Measurements from ENCODE around the gene NTN1. TPM values are rescaled to one million over a fixed set of nuclear protein-coding genes. Genes with fewer than 3 reads are reported as not detected.
"Not testable (repeated sequence)": the region's sequence is repeated elsewhere in the genome, so short reads cannot be mapped to it uniquely, and the experiment has no call there.

Gene NTN1
- polyA plus RNA-seq (2012; ENCODE audit: low read depth, missing spikeins) = 1.1 TPM

DNA sequence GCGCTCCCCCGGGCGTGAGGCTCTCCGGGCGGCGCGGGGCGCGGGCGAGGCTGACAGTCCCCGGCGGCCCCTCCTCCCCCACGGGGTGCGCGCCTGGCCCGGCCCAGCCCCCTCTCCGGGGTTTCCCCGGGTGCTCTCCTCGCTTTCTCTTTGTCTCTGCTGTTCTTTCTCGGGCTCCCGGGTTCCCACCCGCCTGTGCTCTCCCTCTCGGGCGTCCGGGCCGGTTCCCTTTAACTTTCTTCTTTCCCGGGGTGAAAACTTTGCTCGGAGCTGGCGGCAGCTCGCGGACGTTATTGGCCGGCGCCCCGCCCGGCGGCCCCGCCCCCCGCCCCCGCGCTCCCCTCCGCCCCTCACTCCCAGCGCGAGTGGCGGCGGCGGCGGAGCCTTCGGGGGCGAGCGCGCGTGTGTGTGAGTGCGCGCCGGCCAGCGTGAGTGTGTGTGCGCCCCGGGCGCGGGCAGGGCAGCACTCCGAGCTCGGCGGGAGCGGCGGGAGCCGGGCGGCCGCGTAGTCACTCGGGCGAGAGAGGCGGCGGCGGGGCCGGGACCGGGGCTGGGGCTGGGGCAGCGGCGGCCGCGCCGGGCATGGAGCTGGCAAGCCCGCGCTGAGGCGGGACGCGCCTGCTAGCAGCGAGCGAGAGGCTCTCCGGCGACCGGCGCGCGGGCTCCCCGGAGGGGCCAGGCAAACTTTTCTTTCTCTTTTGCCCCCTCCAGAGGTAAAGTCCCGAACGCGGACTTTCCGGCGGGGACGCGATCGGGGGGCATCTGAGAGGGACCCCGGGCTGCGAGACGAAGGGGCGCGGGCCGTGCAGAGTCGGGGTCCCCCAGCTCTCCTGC lies at the start of gene NTN1:
TSS of gene NTN1 (plus strand) at position 353 of the 834 bp plus-strand sequence. CDS start 864 bp downstream, outside the sequence.
- peak; percentile 83 for DNase-seq (ENCODE audit: insufficient read length, low spot score)
- FAIRE-seq = peak; percentile 51
- no peak for TF ChIP-seq POLR2A (IDR thresholded peaks at IDR 0.05; ENCODE audit: low read depth, low read length)
- TF ChIP-seq PAX5 (IDR thresholded peaks at IDR 0.05; ENCODE audit: insufficient read depth, low read length, severe bottlenecking) = no peak
- TF ChIP-seq SPI1 (IDR thresholded peaks at IDR 0.05; ENCODE audit: low read depth, low read length) = no peak
- no peak for TF ChIP-seq POLR2AphosphoS5 (IDR thresholded peaks at IDR 0.05; ENCODE audit: low read depth, low read length)
- TF ChIP-seq POU2F2 (IDR thresholded peaks at IDR 0.05; ENCODE audit: low read depth, low read length) = no peak

DNA sequence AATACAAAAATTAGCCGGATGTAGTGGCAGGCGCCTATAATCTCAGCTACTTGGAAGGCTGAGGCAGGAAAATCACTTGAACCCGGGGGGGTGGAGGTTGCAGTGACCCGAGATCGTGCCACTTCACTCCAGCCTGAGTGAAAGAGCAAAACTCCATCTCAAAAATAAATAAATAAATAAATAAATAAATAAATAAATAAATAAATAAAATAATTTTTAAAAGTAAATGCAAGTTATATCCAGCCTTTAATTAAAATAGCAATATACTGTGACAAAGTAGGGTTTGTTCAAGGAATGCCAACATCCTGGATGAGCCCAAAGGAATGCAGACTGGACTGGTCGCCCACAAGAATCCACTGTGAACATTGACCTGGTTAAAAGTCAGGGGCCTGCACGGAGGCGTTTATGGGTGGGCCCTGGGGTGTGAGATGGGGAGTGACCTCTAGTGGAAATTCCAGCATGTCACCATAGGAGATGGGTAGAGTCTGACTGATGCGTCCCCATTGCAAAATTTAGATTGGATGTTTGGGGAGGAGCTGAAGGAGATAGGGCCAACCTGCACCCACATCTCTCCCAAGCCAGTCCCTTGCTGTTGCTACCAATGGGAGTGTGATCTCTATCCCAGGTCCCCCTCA lies 46.1 kb upstream of the NTN1 start:
- FAIRE-seq (no peak), DNase-seq (ENCODE audit: insufficient read length, low spot score) (no peak)
- TF ChIP-seq PAX5 (IDR thresholded peaks at IDR 0.05; ENCODE audit: insufficient read depth, low read length, severe bottlenecking) = no peak
- no peak for TF ChIP-seq TAF1 (IDR thresholded peaks at IDR 0.05; ENCODE audit: low read depth, low read length)

DNA sequence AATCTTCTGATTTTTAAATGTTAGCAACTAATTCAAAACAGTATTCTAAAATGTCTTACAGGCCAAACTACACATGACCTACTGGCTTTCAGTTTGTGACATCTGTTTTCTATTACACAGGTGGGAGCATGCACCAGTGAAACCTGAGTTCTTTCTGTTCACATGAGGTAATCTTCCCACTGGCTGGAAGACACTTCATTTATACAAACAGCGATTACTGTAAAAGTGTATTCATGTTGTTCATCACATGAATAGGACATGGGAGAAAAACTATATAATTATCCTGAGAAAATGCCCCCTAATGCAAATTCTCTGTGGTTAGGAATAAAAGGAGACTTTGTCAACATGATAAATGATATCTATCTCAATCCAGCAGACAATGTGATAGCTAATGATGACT lies 44.7 kb upstream of the NTN1 start:
- no peak for DNase-seq (ENCODE audit: insufficient read length, low spot score)
- peak; percentile 93 for FAIRE-seq
- TF ChIP-seq POLR2A (IDR thresholded peaks at IDR 0.05; ENCODE audit: low read depth, low read length) = no peak
- no peak for TF ChIP-seq SPI1 (IDR thresholded peaks at IDR 0.05; ENCODE audit: low read depth, low read length)
- TF ChIP-seq PAX5 (IDR thresholded peaks at IDR 0.05; ENCODE audit: insufficient read depth, low read length, severe bottlenecking) = no peak
- TF ChIP-seq TAF1 (IDR thresholded peaks at IDR 0.05; ENCODE audit: low read depth, low read length) = no peak
- no peak for TF ChIP-seq POLR2AphosphoS5 (IDR thresholded peaks at IDR 0.05; ENCODE audit: low read depth, low read length)

DNA sequence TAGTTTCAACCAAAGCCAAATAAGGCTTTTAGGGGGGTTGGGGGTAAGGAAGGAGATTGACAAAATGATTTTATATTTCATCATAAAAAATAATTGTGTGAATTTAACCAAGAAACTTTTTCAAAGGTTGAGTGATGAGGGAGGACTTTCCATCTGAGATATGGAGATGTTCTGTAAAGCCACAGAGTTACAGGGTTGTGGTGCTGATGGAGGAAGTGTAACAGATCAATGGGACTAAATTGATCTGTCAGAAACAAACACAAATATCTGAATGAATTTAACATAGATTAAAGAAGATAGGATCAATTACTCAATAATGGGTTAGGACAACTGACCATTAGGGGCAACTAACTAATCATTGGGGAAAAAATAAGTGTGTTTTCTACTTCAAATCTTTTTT lies 41.6 kb upstream of the NTN1 start:
- TF ChIP-seq POU2F2 (IDR thresholded peaks at IDR 0.05; ENCODE audit: low read depth, low read length) (no peak), POLR2A (IDR thresholded peaks at IDR 0.05; ENCODE audit: low read depth, low read length) (no peak), SPI1 (IDR thresholded peaks at IDR 0.05; ENCODE audit: low read depth, low read length) (peak; percentile 63), PAX5 (IDR thresholded peaks at IDR 0.05; ENCODE audit: insufficient read depth, low read length, severe bottlenecking) (no peak), TAF1 (IDR thresholded peaks at IDR 0.05; ENCODE audit: low read depth, low read length) (no peak), POLR2AphosphoS5 (IDR thresholded peaks at IDR 0.05; ENCODE audit: low read depth, low read length) (no peak)
- peak; percentile 48 for FAIRE-seq
- no peak for DNase-seq (ENCODE audit: insufficient read length, low spot score)

DNA sequence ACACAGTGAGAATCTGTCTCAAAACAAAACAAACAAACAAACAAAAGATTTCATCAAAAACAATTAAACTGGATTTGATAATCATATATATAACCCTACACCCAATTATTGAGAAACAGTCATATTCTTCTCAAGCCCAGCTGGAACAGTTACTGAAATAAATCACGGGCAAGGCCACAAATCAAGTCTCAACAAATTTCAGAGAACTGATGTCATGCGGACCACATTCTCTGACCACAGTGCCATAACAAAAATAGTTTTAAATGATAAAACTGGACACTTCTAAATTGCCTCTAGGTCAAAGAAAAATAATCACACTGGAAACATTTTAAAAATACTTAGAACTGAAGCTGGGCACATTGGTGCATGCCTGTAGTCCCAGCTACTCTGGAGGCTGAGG lies 39.9 kb upstream of the NTN1 start:
- TF ChIP-seq POU2F2 (IDR thresholded peaks at IDR 0.05; ENCODE audit: low read depth, low read length) (no peak), POLR2AphosphoS5 (IDR thresholded peaks at IDR 0.05; ENCODE audit: low read depth, low read length) (no peak), POLR2A (IDR thresholded peaks at IDR 0.05; ENCODE audit: low read depth, low read length) (no peak), TAF1 (IDR thresholded peaks at IDR 0.05; ENCODE audit: low read depth, low read length) (no peak)
- no peak for DNase-seq (ENCODE audit: insufficient read length, low spot score)
- FAIRE-seq = peak; percentile 23

DNA sequence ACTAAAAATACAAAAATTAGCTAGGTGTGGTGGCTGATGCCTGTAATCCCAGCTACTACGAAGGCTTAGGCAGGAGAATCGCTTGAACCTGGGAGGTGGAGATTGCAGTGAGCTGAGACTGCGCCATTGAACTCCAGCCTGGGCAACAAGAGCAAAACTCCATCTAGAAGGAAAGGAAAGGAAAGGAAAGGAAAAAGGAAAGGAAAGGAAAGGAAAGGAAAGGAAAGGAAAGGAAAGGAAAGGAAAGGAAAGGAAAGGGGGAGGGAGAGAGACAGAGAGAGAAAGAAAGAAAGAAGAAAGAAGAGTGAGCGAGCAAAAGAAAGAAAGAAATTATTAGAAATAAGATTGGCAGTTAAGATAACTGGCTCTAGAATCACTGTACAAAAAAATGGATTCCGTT lies 37.1 kb upstream of the NTN1 start:
- not testable (repeated sequence) for FAIRE-seq

DNA sequence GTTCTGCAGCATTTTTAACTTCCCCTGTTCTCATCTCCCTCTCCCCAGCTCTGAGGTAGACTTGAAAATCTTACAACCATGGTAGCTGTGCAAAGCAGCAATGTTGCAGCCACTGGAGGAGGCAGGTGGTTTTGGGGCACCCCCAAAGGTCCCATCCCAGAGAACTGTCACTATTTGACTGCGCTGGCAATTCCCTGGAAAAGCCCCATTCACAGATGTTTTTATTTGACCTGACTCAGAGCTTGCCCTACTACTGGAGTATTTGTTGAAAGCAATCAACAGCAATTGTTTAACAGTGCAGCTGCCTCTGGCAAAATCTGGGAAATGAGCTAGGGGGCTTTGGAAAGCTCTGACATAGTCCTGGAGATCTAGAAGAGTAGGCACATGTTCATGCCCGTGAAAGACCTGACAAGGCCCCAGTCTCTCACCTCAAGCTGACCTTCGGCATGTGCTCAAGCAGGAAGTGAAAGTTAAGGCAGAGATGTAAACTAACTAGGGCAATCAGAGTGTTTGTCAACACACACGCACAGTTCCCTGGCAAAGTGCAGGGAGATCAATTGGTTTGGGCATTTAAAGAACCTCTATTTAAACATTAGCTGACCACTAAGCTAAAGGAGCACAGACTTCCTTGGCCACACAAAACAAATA lies 36.1 kb upstream of the NTN1 start:
- FAIRE-seq = peak; percentile 96
- no peak for DNase-seq (ENCODE audit: insufficient read length, low spot score)
- TF ChIP-seq POU2F2 (IDR thresholded peaks at IDR 0.05; ENCODE audit: low read depth, low read length) (peak; percentile 33; the same call in 1 of the 2 replicates), PAX5 (IDR thresholded peaks at IDR 0.05; ENCODE audit: insufficient read depth, low read length, severe bottlenecking) (no peak), TAF1 (IDR thresholded peaks at IDR 0.05; ENCODE audit: low read depth, low read length) (peak; percentile 57), POLR2AphosphoS5 (IDR thresholded peaks at IDR 0.05; ENCODE audit: low read depth, low read length) (peak; percentile 40; the same call in 1 of the 2 replicates), SPI1 (IDR thresholded peaks at IDR 0.05; ENCODE audit: low read depth, low read length) (peak; percentile 95), POLR2A (IDR thresholded peaks at IDR 0.05; ENCODE audit: low read depth, low read length) (0 out of 2 replicates have a peak, but pooled peaks have one; percentile 36)

More for the DNA sequence above, 37.1 kb upstream of the NTN1 start:
- DNase-seq (ENCODE audit: insufficient read length, low spot score) = not testable (repeated sequence)

DNA sequence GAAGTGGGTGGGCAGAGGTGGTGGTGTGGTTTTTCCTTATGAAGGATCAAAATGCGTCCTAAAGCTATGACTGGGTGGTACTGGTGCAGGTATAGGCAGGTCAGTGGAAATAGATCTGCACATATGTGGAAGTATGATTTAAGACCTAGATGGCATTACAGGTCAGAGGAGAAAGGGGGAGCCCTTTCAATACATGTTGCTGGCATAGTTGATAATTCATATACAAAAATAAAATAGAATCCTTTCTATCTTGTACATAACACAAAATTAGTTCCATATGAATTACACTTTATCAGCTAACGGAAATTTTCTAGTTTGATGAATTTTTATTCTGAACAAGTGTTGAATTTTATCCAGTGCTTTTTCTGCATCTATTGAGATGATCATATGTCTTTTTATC lies 35.0 kb upstream of the NTN1 start:
- DNase-seq (ENCODE audit: insufficient read length, low spot score) (no peak), FAIRE-seq (no peak)

DNA sequence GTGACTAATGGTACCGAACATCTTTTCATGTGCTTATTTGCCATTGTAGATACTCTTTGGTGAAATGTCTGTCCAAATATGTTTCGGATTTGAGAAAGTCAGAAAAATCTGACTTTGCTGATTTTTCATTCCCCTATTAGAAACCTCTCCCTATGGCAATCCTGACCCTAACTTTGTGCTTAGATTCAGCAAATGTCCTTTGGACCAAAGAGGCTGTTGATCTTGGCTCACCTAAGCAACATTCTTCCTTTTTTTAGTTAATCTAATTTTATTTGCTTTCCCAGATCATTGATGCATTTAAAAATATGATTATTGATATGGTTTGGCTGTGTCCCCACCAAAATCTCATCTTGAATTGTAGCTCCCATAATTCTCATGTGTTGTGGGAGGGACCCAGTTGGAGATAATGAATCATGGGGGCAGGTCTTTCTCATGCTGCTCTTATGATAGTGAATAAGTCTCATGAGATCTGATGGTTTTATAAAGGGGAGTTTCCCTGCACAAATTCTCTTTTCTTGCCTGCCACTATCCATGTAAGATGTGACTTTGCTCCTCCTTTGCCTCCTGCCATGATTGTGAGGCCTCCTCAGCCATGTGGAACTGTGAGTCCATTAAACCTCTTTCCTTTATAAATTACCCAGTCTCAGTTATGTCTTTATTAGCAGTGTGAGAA lies 32.9 kb upstream of the NTN1 start:
- FAIRE-seq; DNase-seq (ENCODE audit: insufficient read length, low spot score): not testable (repeated sequence)

More for the DNA sequence above, 35.0 kb upstream of the NTN1 start:
- no peak for TF ChIP-seq POLR2A (IDR thresholded peaks at IDR 0.05; ENCODE audit: low read depth, low read length)
- TF ChIP-seq POU2F2 (IDR thresholded peaks at IDR 0.05; ENCODE audit: low read depth, low read length) = no peak
- TF ChIP-seq SPI1 (IDR thresholded peaks at IDR 0.05; ENCODE audit: low read depth, low read length) = peak; percentile 62; the same call in 1 of the 2 replicates
